Myocyte (in vitro differentiated cells): ENCODE measurements around the gene AMDHD2. TPM values are rescaled to one million over a fixed set of nuclear protein-coding genes. Genes with fewer than 3 reads are reported as not detected.
"Not testable (repeated sequence)": the region's sequence is repeated elsewhere in the genome, so short reads cannot be mapped to it uniquely, and the experiment has no call there.

Experiments used
- DNase-seq: peaks from one replicate; pipeline ENCODE4 v3.0.0-alpha.2; 2012; ENCODE audit warnings: low read depth
- polyA plus RNA-seq: library from polyadenylated mRNA; unstranded; fragments of >200 nt; gene quantifications from one replicate; pipeline ENCODE4 v1.2.1, GENCODE V29; 2012; ENCODE audit warnings: missing spikeins
- total RNA-seq: library from RNA; depleted of rRNA; stranded (reverse); fragments of >200 nt; gene quantifications from 2 replicates; pipeline ENCODE4 v1.2.3, GENCODE V29; 2014

AMDHD2 gene, protein sequence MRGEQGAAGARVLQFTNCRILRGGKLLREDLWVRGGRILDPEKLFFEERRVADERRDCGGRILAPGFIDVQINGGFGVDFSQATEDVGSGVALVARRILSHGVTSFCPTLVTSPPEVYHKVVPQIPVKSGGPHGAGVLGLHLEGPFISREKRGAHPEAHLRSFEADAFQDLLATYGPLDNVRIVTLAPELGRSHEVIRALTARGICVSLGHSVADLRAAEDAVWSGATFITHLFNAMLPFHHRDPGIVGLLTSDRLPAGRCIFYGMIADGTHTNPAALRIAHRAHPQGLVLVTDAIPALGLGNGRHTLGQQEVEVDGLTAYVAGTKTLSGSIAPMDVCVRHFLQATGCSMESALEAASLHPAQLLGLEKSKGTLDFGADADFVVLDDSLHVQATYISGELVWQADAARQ
- 39.7 and 47.1 TPM in 2 replicates for total RNA-seq
- 32.5 TPM for polyA plus RNA-seq

GRCh38 chr16:2520097-2520783, at the start of gene AMDHD2:
AMDHD2 (plus strand) TSS chr16:2520371; CDS start chr16:2520459, 88 bp downstream.
- DNase-seq, result peak; percentile 81

GRCh38 chr16:2470603-2471015, 49.6 kb upstream of the AMDHD2 start:
- DNase-seq, result no peak

DNA sequence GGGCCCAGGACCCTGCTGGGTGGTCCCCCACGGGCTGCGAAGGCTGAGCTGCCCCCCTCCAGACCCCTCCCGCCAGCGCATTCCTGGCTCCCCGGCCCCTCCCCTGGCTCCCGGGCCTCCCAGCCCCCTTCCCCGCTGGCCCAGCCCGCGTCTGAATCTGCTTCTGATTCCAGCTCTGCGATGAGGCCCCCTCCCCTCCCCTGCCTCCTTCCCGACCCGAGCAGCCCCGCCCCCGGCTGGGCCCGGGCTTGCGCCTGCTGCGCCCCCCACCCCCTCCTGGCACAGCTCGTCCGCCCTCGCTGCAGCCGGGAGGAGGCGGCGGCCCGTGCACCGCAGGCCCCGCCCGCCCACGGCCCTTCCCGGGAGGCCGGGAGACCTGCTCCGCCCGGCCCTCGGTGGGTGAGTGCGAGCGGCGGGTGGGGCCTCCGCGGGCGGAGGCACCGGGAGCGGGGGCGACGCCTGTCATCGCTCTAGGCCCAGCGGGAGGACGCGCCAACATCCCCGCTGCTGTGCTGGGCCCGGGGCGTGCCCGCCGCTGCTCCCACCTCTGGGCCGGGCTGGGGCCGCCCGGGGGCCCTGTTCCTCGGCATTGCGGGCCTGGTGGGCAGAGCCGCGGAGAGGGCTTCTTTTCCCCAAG, 49.0 kb upstream of the AMDHD2 start, which contains the start of gene NTN3:
Gene NTN3 (plus strand): TSS at position 282 of the 637 bp plus-strand sequence. CDS start 405 bp downstream, outside the sequence.
- DNase-seq, result no peak

GRCh38 chr16:2471653-2472487, 48.3 kb upstream of the AMDHD2 start:
- no peak for DNase-seq

DNA sequence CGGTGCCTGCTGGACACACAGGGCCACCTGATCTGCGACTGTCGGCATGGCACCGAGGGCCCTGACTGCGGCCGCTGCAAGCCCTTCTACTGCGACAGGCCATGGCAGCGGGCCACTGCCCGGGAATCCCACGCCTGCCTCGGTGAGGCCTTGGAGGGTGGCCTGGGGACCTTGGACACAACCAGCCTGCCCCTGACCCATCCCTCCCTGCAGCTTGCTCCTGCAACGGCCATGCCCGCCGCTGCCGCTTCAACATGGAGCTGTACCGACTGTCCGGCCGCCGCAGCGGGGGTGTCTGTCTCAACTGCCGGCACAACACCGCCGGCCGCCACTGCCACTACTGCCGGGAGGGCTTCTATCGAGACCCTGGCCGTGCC, 47.7 kb upstream of the AMDHD2 start:
- DNase-seq, result no peak

GRCh38 chr16:2472885-2473445, 47.2 kb upstream of the AMDHD2 start:
- DNase-seq, result no peak

GRCh38 chr16:2473446-2473926, 46.7 kb upstream of the AMDHD2 start:
- no peak for DNase-seq

DNA sequence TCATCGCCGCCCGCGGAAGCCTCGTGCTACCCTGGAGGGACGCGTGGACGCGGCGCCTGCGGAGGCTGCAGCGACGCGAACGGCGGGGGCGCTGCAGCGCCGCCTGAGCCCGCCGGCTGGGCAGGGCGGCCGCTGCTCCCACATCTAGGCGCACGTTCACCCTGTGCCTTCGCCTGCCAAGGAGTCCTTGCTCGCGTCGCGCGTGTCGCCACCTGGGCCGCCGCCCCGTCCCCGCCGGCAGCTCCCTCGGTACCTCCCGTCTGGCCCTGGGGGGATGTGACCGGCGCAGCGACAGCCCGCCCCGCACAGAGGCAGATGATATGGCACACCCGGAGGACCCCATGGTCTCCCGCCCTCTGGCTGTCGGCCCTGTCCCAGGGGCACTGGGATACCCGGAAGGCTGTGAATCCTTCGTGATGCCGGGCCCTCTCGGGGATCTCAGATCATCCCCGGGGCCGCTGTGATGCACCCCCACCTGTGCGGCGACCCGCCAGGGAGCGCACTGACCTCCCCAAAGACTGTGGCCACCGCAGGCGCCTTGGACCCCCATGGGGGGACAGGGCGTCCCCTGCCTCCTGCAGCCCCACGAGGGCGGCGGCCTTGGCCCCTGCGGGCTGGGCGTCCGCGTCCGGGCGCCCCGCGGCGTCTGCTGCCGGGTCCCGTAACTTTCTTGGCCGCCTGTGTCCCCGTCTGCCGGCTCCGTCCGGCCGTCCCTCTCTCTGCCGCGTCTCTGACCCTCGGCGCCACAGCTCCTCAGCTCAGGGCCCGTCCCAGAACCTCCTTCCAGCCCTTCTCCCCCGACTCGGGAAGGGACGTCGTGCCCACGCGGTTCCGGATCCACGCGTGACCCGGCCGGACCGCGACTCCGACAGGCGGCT, 45.9 kb upstream of the AMDHD2 start:
- DNase-seq, result peak; percentile 44

DNA sequence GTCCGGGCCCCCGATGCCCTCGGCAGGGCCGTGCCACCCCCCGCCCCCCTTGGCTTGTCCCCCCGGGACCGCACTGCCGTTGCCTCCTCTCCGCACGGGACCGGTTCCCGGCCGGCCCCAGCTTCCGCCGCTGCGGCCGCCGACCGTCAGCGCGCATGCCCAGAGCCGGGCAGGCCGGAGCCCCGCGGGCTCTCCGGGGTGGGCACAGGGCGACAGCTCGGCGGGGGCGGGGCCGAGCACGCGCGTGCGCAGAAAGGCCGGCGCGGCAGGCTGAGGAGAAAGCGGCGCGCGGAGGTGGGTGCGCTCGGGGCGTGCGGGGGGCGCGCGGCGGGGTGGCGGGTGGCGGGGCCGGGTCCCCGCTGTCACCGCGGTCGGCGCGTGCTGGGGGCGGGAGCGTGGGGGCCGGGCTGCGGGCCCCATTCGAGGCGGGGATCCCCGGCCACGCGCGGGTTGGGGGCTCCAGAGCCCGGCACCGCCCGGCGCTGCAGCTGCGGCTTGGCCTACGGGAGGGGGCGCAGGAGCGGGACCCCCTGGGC, 45.2 kb upstream of the AMDHD2 start, which contains the start of gene TBC1D24:
Gene TBC1D24 (plus strand): TSS at position 251 of the 536 bp plus-strand sequence. CDS start 21,022 bp downstream, outside the sequence.
- peak; percentile 84 for DNase-seq

DNA sequence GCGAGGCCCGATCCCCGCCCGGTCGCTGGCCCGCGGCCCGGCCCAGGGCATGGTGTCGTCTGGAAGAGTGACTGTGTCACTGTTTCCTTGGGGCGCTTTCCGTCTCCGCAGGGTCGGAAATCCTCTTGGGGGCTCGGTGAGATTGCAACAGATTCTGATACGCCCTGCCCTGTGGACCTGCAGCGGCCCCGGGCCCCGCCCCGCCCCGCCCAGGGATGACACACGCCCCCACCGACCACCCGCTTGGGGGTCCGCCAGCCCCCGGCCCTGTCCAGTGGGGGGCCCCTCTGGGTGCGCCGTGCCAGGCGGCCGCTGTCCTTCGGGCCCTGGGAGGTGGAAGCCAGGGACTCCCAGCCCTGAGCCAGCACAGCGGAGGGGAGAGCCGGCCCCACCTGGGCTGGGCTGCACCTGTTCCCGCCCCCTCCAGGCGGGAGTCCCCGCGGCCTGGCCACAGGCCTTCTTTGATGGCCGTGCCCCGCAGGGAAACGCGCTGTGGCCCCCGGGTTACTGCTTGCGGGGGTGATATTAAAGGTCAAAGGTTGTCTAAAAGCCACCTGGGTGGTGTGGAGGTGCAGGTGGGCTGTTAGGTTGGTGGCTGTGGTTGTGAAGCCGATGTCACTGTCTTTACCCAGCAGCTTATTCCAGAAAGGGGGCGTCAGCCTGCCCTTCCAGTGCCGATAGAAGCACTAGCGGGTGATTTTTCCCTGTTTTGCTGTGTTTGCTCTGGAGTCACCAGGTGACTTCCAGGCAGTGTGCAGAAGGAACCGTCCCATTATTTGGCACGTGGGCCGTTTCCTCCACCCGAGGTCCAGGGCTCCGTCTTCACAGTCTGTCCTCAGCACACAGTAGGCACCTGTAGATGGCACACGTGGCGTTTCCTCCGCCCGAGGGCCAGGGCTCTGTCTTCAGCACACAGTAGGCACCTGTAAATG, 44.5 kb upstream of the AMDHD2 start:
- DNase-seq, result no peak

DNA sequence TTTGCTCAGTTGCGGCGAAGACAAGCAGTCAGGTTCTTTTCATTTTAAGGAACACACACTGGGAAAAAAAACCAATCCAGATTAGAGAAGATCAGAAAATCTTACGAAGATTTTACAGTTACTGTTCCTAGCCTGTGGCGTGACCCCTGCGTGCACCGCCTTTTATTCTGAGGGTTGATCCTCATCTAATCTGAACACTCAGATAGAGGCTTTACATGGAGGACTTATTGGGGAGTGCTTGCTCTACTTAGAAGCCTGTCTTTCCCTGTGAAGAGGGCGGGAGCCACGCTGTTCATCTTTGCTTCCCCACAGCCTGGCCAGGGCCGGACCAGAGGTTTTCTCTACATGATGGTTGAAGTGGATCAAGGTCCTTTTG, 43.8 kb upstream of the AMDHD2 start:
- no peak for DNase-seq

- no peak for DNase-seq
Observed at GRCh38 chr16:2476741-2477140, 43.4 kb upstream of the AMDHD2 start.

DNA sequence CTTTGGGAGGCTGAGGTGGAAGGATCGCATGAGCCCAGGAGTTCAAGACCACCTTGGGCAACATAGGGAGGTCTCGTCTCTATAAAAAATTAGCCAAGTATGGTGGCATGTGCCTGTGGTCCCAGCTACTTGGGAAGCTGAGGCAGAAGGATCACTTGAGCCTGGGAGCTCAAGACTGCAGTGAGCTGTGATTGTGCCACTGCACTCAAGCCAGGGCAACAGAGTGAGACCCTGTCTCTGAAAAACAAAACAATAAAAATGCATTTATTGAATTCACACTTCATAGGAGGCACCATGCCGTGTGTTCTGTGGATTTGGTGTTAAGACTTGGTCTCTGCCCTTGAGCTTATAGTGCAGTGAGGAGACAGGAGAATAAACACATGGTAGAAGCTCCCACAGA, 42.8 kb upstream of the AMDHD2 start:
- no peak for DNase-seq

DNA sequence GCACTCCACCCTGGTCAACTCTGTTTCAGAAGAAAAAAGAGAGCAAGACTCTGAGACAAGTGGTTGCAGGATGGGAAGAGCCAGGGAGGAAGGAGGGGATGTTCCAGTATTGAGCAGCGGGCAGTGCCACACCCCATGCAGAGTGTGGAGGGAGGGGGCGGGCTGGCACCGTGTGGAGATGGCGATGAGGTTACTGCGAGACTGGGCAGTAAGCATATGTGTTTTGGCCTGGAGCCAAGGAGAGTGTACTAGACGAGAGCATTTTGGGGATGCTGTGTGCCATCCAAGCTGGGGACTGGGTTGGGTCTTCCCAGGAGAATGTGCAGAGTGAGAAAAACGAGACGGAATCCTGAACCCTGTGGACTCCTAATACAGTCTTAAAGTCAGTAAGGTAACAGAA, 41.9 kb upstream of the AMDHD2 start:
- DNase-seq, result no peak

DNA sequence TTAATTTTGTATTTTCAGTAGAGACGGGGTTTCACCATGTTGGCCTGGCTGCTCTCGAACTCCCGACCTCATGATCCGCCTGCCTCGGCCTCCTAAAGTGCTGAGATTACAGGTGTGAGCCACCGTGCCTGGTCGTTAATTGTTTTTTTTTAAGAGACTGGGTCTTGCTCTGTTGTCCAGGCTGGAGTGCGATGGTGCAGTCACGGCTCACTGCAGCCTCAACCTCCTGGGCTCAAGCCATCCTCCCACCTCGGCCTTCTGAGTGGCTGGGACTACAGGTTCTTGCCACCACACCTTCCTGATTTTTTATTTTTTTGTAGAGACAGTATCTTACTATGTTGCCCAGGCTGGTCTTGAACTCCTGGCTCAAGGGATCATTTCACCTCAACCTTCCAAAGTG, 40.2 kb upstream of the AMDHD2 start:
- DNase-seq, result not testable (repeated sequence)

GRCh38 chr16:2480948-2481347, 39.2 kb upstream of the AMDHD2 start:
- DNase-seq, result no peak

- no peak for DNase-seq
Observed at GRCh38 chr16:2481676-2482075, 38.5 kb upstream of the AMDHD2 start.

DNA sequence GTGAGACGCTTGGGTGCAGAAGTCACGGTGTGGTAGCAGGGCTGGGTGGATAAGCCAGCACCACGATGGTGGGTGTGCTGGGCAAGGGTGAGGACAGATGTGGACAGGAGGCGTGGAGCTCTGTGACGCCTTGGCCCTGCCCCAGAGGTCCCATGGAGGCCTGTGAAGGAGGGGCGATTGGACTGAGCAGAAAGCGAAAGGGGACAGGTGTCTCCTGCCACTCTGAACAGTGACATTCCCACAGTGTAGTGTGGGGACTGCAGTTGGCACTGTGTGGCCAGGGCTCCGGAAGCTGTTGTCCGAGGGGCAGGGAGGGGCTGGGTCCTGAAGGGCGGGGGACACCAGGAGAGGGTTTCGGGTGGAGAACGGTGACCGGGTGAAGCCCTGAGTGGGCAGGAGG, 37.9 kb upstream of the AMDHD2 start:
- peak; percentile 91 for DNase-seq
